Vagina (tissue), 2 donors: ENCODE data around the gene LRRC1. TPM values are rescaled to one million over a fixed set of nuclear protein-coding genes. Genes with fewer than 3 reads are reported as not detected.

Experiments
- DNase-seq, 2 donors: peaks; one replicate each; pipeline ENCODE4 v3.0.0-alpha.2; 2017; ENCODE audit errors: extremely low spot score in 2 of 2
- H3K27ac ChIP-seq: fragments of 200-600 bp; sonication (generic); one replicate; pipeline ENCODE4 v1.5.1; 2019
- H3K27me3 ChIP-seq: fragments of 200-600 bp; sonication (generic); one replicate; pipeline ENCODE4 v1.5.1; 2019
- H3K36me3 ChIP-seq, 2 donors: fragments of 200-600 bp; sonication (generic); one replicate each; pipeline ENCODE4 v1.5.1; 2017 to 2019
- H3K4me1 ChIP-seq: fragments of 200-600 bp; sonication (generic); one replicate; pipeline ENCODE4 v1.5.1; 2019
- H3K4me3 ChIP-seq, 2 donors: fragments of 200-600 bp; sonication (generic); 1 replicate in 1 of 2; 2 replicates in 1 of 2; pipeline ENCODE4 v1.5.1; 2016 to 2019
- H3K9me3 ChIP-seq: fragments of 200-600 bp; sonication (generic); one replicate; pipeline ENCODE4 v1.5.1; 2019
- CTCF ChIP-seq, 3 experiments: fragments of 450-650 bp in 2 of 3; fragments of 200-600 bp in 1 of 3; sonication (generic) in 1 of 3; IDR thresholded peaks; one replicate each; pipeline ENCODE4 v1.5.1; 2017 to 2019; ENCODE audit warnings: antibody characterized with exemption in 3 of 3, mild to moderate bottlenecking in 2 of 3, moderate library complexity in 2 of 3
- POLR2A ChIP-seq, 2 donors: fragments of 450-650 bp; IDR thresholded peaks; one replicate each; pipeline ENCODE4 v1.6.1; 2017; ENCODE audit warnings: antibody characterized with exemption in 2 of 2, mild to moderate bottlenecking in 2 of 2, moderate library complexity in 2 of 2
- POLR2AphosphoS5 ChIP-seq, 2 donors: sonication (generic); formaldehyde crosslinking; IDR thresholded peaks; one replicate each; pipeline ENCODE4 v1.9.0; 2017; ENCODE audit warnings: antibody characterized with exemption in 2 of 2, mild to moderate bottlenecking in 2 of 2, low read depth in 1 of 2; ENCODE audit not compliant: insufficient read depth in 1 of 2
- intact Hi-C: fragments of 100-400 bp; cut with DNase I; formaldehyde crosslinking; loops from one replicate; pipeline ENCODE4 v1.15.1; 2023
- total RNA-seq: library from RNA; depleted of rRNA; stranded (reverse); fragments of >200 nt; gene quantifications from one replicate; pipeline ENCODE4 v1.2.3, GENCODE V29; 2016

LRRC1 gene
- total RNA-seq, 1 donor from 2014 or later, result 52.5 TPM

- no peaks in the 10 kb centered on the region for H3K9me3 ChIP-seq
- H3K4me1 ChIP-seq, result no peaks in the 10 kb centered on the region
- no peak overlapping the region for H3K4me3 ChIP-seq
- H3K36me3 ChIP-seq, result no peaks in the 10 kb centered on the region
- intact Hi-C loops, result no loop called here
- no peak overlapping the region for H3K27ac ChIP-seq
- no peak for TF ChIP-seq POLR2A (IDR thresholded peaks at IDR 0.05)
- no peaks in the 10 kb centered on the region for H3K27me3 ChIP-seq
- no peak for DNase-seq
Measured at GRCh38 chr6:53962646-53963045, 167.8 kb downstream of the LRRC1 start.

DNA sequence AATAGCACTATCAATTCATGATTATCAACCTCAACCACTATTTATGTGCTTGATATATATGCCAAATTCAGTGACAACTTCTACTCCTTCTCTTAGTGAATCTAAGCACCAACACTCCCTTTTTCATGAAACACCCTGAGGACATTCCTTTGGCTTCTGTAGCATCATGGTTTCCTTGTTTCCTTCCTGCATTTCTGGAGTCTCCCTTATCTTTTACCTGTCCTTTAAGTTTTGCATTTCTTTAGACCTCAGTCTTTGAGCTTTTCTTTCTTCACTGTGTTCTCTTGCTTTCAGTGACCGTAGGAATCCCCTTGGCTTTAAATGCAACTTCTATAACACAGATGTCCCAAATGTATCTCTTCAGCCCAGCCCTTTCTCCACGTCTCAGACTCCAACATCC is 172.6 kb downstream of the LRRC1 start:
- H3K4me3 ChIP-seq, result no peak overlapping the region
- H3K4me1 ChIP-seq, result no peaks in the 10 kb centered on the region
- no peaks in the 10 kb centered on the region for H3K36me3 ChIP-seq
- H3K27me3 ChIP-seq, result no peaks in the 10 kb centered on the region
- H3K9me3 ChIP-seq, result no peaks in the 10 kb centered on the region
- H3K27ac ChIP-seq, result no peak overlapping the region
- no peak for DNase-seq
- TF ChIP-seq POLR2A (IDR thresholded peaks at IDR 0.05) (no peak), CTCF (IDR thresholded peaks at IDR 0.05) (no peak), POLR2AphosphoS5 (IDR thresholded peaks at IDR 0.05; ENCODE audit: insufficient read depth in 1 of 2, low read depth in 1 of 2) (no peak)
- intact Hi-C loops, result no loop called here

Other genes with a start within 250 kb of the LRRC1 start
- gene GCLC, start 249.9 kb upstream of the LRRC1 start, total RNA-seq, result 63.1 TPM
- 0.74 TPM for gene KLHL31, start 129.2 kb upstream of the LRRC1 start, total RNA-seq